Measurements from ENCODE around the gene ORAI2.
"Not testable (repeated sequence)": the region's sequence is repeated elsewhere in the genome, so short reads cannot be mapped to it uniquely, and the experiment has no call there.

Gene ORAI2

DNA sequence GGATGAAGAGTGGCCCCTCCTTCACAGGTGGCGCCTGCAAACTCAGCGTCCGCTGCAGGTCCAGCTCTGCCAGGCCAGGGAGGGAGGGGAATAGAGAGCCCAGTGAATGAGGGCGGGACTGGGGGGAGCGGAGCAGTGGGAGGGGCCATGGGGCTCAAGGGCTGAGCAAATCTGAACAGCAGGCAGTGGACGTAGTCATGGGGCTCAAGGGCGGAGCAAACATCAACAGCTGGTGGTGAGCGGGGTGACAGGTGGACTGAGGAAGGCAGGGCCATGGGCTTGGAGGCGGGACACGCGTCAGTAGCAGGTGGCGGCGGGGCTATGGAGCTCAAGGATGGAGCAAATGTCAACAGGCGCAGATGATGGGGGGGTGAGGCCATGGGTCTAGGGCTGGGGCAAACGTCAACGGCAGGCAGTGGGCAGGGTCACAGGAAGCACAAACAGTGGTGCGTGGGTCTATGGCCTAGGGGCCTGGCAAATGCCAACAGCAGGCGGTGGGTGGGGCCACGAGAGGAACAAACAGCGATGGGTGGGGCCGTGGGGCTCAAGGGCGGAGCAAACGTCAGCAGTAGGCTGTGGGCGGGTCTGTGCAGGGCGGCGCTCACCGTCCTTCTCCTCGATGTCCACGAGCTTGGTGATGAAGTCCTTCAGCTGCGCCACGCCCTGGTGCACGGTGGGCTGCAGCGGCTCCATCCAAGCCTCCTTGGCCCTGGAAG, 60.0 kb downstream of the ORAI2 start:
- not testable (repeated sequence) for H3K36me3 ChIP-seq (ENCODE audit: insufficient read depth, low read length); H3K4me2 ChIP-seq (ENCODE audit: low read depth, low read length, poor library complexity, severe bottlenecking); H3K9me2 ChIP-seq (replicated peaks; ENCODE audit: low read depth, low read length); H3K4me1 ChIP-seq (ENCODE audit: insufficient read depth, low read length, poor library complexity, severe bottlenecking); H3K9me3 ChIP-seq (ENCODE audit: insufficient read depth, low read depth, low read length); H3F3A ChIP-seq (ENCODE audit: low read depth); H3K79me2 ChIP-seq (ENCODE audit: insufficient read depth, low read length); H3K27me3 ChIP-seq (ENCODE audit: insufficient read depth, low read length, poor library complexity, severe bottlenecking); H3K4me3 ChIP-seq (ENCODE audit: low read length, poor library complexity, severe bottlenecking); H3K9ac ChIP-seq (ENCODE audit: low read depth, low read length, poor library complexity, severe bottlenecking); H2AFZ ChIP-seq (ENCODE audit: low read length); H4K20me1 ChIP-seq (ENCODE audit: insufficient read depth, low read length, poor library complexity, severe bottlenecking)

DNA sequence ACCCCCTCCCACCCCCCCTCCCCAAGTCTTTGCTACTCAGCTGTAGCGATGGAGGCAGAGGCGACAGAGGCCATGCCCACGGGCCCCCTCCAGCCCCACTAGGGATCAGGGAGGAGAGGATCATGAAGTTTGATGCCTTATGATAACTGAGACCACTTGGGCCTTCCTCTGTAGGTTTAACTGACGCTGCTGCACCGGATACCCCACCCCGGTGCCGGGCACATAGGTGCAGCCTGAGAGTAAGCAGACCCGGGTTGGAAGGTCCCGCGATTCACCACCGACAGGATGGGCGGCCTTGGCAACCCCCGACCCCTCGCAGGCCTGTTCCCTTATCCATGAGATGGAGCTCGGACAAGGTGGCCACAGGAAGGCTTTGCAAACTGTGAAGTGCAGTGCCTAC, 60.7 kb downstream of the ORAI2 start:
- H2AFZ ChIP-seq (ENCODE audit: low read length); H3K4me1 ChIP-seq (ENCODE audit: insufficient read depth, low read length, poor library complexity, severe bottlenecking); H3K4me2 ChIP-seq (ENCODE audit: low read depth, low read length, poor library complexity, severe bottlenecking); H3K4me3 ChIP-seq (ENCODE audit: low read length, poor library complexity, severe bottlenecking); H3K36me3 ChIP-seq (ENCODE audit: insufficient read depth, low read length); H3K9ac ChIP-seq (ENCODE audit: low read depth, low read length, poor library complexity, severe bottlenecking); H4K20me1 ChIP-seq (ENCODE audit: insufficient read depth, low read length, poor library complexity, severe bottlenecking); H3F3A ChIP-seq (ENCODE audit: low read depth); H3K27me3 ChIP-seq (ENCODE audit: insufficient read depth, low read length, poor library complexity, severe bottlenecking); H3K79me2 ChIP-seq (ENCODE audit: insufficient read depth, low read length); H3K9me3 ChIP-seq (ENCODE audit: insufficient read depth, low read depth, low read length); H3K9me2 ChIP-seq (replicated peaks; ENCODE audit: low read depth, low read length): not testable (repeated sequence)

DNA sequence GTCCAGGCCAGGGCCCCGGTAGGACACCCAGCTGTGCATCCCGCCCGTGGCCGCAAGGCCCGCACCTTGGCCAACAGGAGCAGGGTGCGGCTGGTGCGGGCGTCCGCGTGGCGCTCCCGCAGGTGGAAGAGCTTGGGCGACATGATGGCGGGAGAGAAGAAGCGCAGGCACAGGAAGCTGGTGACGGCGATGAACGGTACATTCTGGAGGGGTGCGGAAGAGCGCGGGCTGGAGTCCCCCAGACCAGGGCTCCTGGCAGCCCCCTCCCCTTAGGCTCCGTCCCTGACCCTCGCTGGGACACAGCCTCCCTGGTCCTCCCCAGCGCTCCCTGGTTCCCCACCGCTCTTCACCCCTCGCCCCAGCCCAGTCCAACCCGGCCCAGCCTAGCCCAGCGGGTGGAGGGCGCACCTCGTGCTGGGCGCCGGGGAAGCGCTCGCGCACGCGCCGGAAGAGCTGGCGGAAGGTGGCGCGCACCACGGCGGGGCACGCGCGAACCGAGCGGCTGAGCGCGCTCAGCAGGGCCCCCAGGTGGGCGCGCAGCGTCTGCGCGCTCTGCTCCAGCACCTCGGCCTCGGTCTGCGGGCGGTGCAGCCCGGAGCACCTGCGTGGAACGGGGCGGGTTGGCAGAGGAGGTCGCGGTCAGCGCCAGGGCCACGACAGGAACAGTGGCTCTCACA, 61.2 kb downstream of the ORAI2 start:
- H3K9me3 ChIP-seq (ENCODE audit: insufficient read depth, low read depth, low read length); H4K20me1 ChIP-seq (ENCODE audit: insufficient read depth, low read length, poor library complexity, severe bottlenecking); H3K9ac ChIP-seq (ENCODE audit: low read depth, low read length, poor library complexity, severe bottlenecking); H3K4me1 ChIP-seq (ENCODE audit: insufficient read depth, low read length, poor library complexity, severe bottlenecking); H3K27me3 ChIP-seq (ENCODE audit: insufficient read depth, low read length, poor library complexity, severe bottlenecking); H3F3A ChIP-seq (ENCODE audit: low read depth); H3K79me2 ChIP-seq (ENCODE audit: insufficient read depth, low read length); H3K36me3 ChIP-seq (ENCODE audit: insufficient read depth, low read length); H2AFZ ChIP-seq (ENCODE audit: low read length); H3K4me2 ChIP-seq (ENCODE audit: low read depth, low read length, poor library complexity, severe bottlenecking); H3K4me3 ChIP-seq (ENCODE audit: low read length, poor library complexity, severe bottlenecking); H3K9me2 ChIP-seq (replicated peaks; ENCODE audit: low read depth, low read length): not testable (repeated sequence)

DNA sequence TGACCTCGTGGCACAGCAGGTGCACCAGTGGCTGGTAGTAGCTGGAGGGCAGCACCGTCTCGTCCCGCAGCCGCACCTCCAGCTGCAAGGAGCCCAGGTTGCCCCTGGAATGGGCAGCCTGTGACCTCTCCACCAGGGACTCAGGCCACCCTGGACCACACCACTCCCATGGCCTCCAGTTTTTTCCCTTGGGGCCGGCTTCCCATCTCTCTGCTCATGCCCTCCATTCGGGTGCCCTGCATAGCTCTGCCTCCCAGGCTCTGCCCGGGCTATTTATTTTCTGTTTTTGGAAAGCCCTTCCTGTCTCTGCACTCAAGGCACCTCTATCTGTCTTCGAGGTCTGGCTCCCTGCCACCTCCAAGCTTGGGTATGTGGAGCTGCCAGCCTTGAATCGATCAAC, 63.5 kb downstream of the ORAI2 start:
- H3K4me3 ChIP-seq (ENCODE audit: low read length, poor library complexity, severe bottlenecking); H3K79me2 ChIP-seq (ENCODE audit: insufficient read depth, low read length); H3K4me1 ChIP-seq (ENCODE audit: insufficient read depth, low read length, poor library complexity, severe bottlenecking); H3K4me2 ChIP-seq (ENCODE audit: low read depth, low read length, poor library complexity, severe bottlenecking); H3K9ac ChIP-seq (ENCODE audit: low read depth, low read length, poor library complexity, severe bottlenecking); H3F3A ChIP-seq (ENCODE audit: low read depth); H3K27me3 ChIP-seq (ENCODE audit: insufficient read depth, low read length, poor library complexity, severe bottlenecking); H3K36me3 ChIP-seq (ENCODE audit: insufficient read depth, low read length); H4K20me1 ChIP-seq (ENCODE audit: insufficient read depth, low read length, poor library complexity, severe bottlenecking); H3K9me2 ChIP-seq (replicated peaks; ENCODE audit: low read depth, low read length); H2AFZ ChIP-seq (ENCODE audit: low read length); H3K9me3 ChIP-seq (ENCODE audit: insufficient read depth, low read depth, low read length): not testable (repeated sequence)

DNA sequence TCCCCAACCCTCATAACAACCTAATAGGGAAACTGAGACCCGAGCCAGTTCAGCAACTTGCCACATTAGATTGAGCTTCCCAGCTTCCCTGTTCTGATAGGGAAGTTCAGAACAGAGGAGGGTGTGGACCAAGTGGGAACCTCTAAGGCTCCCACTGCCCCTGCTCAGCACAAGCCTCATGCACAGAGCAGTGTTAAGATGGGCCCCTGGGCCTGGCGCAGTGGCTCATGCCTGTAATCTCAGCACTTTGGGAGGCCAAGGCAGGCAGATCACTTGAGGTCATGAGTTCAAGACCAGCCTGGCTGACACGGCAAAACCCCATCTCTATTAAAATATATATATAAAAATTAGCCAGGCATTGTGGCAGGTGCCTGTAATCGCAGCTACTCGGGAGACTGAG, 63.9 kb downstream of the ORAI2 start:
- H3F3A ChIP-seq (ENCODE audit: low read depth); H3K79me2 ChIP-seq (ENCODE audit: insufficient read depth, low read length); H3K9me3 ChIP-seq (ENCODE audit: insufficient read depth, low read depth, low read length); H3K4me1 ChIP-seq (ENCODE audit: insufficient read depth, low read length, poor library complexity, severe bottlenecking); H3K4me2 ChIP-seq (ENCODE audit: low read depth, low read length, poor library complexity, severe bottlenecking); H4K20me1 ChIP-seq (ENCODE audit: insufficient read depth, low read length, poor library complexity, severe bottlenecking); H3K27me3 ChIP-seq (ENCODE audit: insufficient read depth, low read length, poor library complexity, severe bottlenecking); H2AFZ ChIP-seq (ENCODE audit: low read length); H3K36me3 ChIP-seq (ENCODE audit: insufficient read depth, low read length); H3K4me3 ChIP-seq (ENCODE audit: low read length, poor library complexity, severe bottlenecking); H3K9me2 ChIP-seq (replicated peaks; ENCODE audit: low read depth, low read length); H3K9ac ChIP-seq (ENCODE audit: low read depth, low read length, poor library complexity, severe bottlenecking): not testable (repeated sequence)

DNA sequence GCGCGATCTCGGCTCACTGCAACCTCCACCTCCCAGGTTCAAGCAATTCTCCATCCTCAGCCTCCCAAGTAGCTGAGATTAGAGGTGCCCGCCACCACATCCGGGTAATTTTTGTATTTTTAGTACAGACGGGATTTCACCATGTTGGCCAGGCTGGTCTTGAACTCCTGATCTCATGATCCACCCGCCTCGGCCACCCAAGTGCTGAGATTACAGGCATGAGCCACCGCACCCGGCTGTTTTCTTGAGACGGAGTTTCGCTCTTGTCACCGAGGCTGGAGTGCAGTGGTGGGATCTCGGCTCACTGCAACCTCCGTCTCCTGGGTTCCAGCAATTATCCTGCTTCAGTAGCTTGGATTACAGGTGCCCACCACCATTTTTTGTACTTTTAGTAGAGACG, 64.9 kb downstream of the ORAI2 start:
- not testable (repeated sequence) for H3K4me1 ChIP-seq (ENCODE audit: insufficient read depth, low read length, poor library complexity, severe bottlenecking); H3K79me2 ChIP-seq (ENCODE audit: insufficient read depth, low read length); H3K4me3 ChIP-seq (ENCODE audit: low read length, poor library complexity, severe bottlenecking); H3F3A ChIP-seq (ENCODE audit: low read depth); H3K36me3 ChIP-seq (ENCODE audit: insufficient read depth, low read length); H4K20me1 ChIP-seq (ENCODE audit: insufficient read depth, low read length, poor library complexity, severe bottlenecking); H3K27me3 ChIP-seq (ENCODE audit: insufficient read depth, low read length, poor library complexity, severe bottlenecking); H3K4me2 ChIP-seq (ENCODE audit: low read depth, low read length, poor library complexity, severe bottlenecking); H2AFZ ChIP-seq (ENCODE audit: low read length); H3K9ac ChIP-seq (ENCODE audit: low read depth, low read length, poor library complexity, severe bottlenecking); H3K9me3 ChIP-seq (ENCODE audit: insufficient read depth, low read depth, low read length); H3K9me2 ChIP-seq (replicated peaks; ENCODE audit: low read depth, low read length)

DNA sequence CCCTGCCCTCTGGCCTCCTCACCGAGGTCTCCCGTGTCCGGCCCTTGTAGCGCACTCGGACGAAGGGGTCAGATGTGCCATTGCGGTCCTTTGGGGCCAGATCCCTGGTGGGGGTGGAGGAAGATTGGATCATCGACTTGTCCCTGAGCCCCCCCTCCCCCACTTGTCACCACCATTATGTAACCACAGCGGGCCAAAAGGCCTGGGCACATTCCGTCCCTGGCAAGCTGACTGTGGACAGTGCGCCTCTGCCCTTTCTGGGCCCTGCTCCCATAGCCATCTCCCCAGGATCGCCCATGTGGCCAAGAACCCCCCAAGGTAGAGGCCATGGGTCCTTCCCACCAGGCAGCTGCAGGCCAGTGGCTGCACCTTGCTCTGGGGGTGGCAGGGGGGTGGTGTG, 69.8 kb downstream of the ORAI2 start:
- not testable (repeated sequence) for H3K4me2 ChIP-seq (ENCODE audit: low read depth, low read length, poor library complexity, severe bottlenecking); H3K4me3 ChIP-seq (ENCODE audit: low read length, poor library complexity, severe bottlenecking); H3K9me3 ChIP-seq (ENCODE audit: insufficient read depth, low read depth, low read length); H3K27me3 ChIP-seq (ENCODE audit: insufficient read depth, low read length, poor library complexity, severe bottlenecking); H4K20me1 ChIP-seq (ENCODE audit: insufficient read depth, low read length, poor library complexity, severe bottlenecking); H3F3A ChIP-seq (ENCODE audit: low read depth); H3K9me2 ChIP-seq (replicated peaks; ENCODE audit: low read depth, low read length); H3K36me3 ChIP-seq (ENCODE audit: insufficient read depth, low read length); H3K4me1 ChIP-seq (ENCODE audit: insufficient read depth, low read length, poor library complexity, severe bottlenecking); H3K79me2 ChIP-seq (ENCODE audit: insufficient read depth, low read length); H2AFZ ChIP-seq (ENCODE audit: low read length); H3K9ac ChIP-seq (ENCODE audit: low read depth, low read length, poor library complexity, severe bottlenecking)

All from Loucy (cell line).